Middle frontal gyrus (tissue), 1 donor: Measurements from ENCODE around the gene G2E3.

Experiments
- DNase-seq: peaks from one replicate; pipeline ENCODE4 v3.0.0-alpha.2; 2015; ENCODE audit warnings: low spot score; ENCODE audit errors: extremely low spot score

Gene G2E3

DNA sequence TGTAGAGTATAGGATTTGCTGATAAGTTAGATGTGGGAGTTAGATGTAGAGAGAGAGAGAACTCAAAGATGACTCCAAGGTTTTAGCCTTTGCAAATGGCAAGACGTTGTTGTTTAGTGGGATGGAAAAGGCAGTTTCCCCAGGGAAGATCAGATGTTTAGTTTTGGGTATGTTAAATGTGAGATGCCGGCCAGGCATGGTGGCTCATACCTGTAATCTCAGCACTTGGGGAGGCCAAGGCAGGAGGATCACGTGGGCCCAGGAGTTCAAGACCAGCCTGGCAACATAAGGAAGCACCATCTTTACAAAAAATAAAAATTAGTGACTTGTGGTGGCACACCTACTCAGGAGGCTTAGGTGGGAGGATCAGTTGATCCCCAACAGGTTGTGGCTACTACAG lies 96.7 kb downstream of the G2E3 start:
- no peak for DNase-seq

DNA sequence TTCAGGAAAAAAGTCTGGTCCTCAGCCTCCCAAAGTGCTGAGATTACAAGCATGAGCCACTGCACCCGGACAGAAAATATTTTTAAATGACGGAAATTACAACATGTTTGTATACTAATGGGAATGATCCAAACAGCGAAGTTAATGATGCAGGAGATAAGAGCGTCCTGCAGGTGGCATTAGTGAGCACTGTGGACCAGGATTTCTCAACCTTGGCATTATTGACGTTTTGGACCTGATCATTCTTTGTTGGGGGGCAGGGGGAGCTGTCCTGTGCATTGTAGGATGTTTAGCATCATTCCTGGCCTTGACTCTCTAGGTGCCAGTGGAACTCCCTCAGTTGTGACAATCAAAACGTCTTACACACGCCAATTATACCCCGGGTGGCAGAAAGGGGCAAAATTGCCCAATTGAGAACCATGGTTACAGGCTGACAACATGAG lies 97.3 kb downstream of the G2E3 start:
- DNase-seq: no peak

DNA sequence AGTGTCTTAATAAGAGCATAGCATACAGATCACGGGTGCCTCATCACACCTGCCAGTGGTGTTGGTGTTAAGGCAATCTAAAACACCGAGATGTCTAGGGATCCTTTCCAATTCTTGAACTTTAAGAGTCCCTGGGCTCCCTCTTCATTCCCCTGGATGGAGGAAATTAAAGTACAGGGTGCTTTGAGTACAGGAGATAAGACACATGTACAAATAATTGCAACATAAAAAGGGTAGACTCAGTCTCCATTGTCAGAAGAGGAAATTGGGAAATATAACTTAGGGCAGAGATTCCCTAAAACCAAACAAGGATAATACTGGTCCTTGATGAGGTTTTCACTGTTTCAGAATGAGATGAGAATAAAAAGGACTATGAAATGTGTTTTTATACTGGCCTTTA lies 98.1 kb downstream of the G2E3 start:
- DNase-seq: no peak

DNA sequence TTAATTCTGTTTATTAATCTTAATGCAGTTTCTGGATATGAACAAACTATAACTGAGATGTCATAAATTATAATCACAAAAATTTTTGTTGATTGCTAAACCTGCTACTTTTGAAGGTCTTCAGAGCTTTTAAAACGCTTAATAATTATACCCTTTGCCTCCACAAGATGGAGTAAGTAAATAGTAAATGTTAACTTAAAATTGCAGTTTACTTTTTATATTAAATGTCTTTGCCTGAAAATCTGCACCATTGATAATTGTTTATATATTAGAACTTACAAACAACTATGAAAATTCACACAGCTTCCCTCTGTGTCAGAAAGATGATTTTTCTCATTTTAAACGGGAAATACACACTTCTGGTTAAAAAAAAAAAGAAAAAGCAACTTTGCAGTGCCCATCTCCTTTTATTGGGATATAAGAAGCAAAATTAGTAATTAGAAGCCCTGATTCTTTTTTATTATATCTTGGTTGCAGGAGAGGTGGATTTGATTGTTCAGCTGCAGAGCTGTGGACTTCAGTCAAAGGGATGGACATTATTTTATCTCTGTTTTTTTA lies 98.7 kb downstream of the G2E3 start:
- DNase-seq: no peak

DNA sequence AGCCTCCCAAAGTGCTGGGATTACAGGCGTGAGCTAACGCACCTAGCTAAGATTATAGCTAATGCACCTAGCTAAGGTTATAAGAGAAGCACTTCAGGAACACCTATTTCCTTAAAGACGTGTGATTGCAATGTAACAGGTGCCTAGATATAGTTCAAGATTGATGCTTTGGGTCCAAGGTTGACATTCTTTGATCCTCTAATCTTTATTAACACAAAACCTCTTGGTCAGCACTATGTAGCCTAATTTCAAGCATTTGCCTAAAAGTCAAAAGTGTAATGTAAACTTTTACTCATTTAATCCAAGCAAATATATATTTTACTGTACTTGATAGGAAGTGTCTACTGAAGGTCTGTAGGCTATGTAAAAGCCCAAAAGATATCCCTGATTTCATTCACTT lies 99.7 kb downstream of the G2E3 start:
- no peak for DNase-seq

DNA sequence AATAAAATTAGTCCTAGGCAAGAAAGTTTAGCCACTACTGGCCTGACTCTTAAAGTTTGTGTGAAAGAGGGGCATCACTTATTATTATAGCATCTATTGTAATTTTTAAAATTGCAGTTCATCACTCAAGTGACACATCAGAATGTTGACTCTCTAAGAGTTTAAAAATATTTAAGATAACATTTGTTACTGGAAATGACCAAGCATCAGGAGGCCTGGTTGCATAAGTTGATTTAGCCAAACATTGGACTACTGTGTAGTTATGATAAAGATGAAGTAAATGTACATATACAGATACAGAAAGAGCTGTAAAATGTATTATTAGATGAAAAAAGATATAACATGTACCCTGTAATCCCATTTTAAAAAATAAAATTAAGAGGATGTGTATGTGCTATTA lies 110.6 kb downstream of the G2E3 start:
- DNase-seq: no peak
